GM21717 (cell line): ENCODE data around the gene S100B.
"Not testable (repeated sequence)": the region's sequence is repeated elsewhere in the genome, so short reads cannot be mapped to it uniquely, and the experiment has no call there.

ENCODE experiments used
- ATAC-seq: cut with Tn5 transposase; IDR thresholded peaks from one replicate; pipeline ENCODE4 v1.9.1; 2021; ENCODE audit warnings: mild to moderate bottlenecking, moderate library complexity; ENCODE audit not compliant: unreplicated experiment

The S100B gene

GRCh38 chr21:46604329-46604974 is 430 bp downstream of the S100B start:
- ATAC-seq, result no peak

GRCh38 chr21:46603228-46603627 is 1.7 kb downstream of the S100B start:
- no peak for ATAC-seq

GRCh38 chr21:46600978-46601377 is 3.9 kb downstream of the S100B start:
- no peak for ATAC-seq

GRCh38 chr21:46600305-46600704 is 4.6 kb downstream of the S100B start:
- ATAC-seq, result no peak

- ATAC-seq, result no peak
Measured at GRCh38 chr21:46598581-46599572, 6.0 kb downstream of the S100B start.

- ATAC-seq, result no peak
Measured at GRCh38 chr21:46597896-46598343, 7.0 kb downstream of the S100B start.

GRCh38 chr21:46597031-46597430 is 7.9 kb downstream of the S100B start:
- no peak for ATAC-seq

- ATAC-seq, result no peak
Measured at GRCh38 chr21:46596201-46596600, 8.7 kb downstream of the S100B start.

GRCh38 chr21:46594276-46594675 is 10.6 kb downstream of the S100B start:
- no peak for ATAC-seq

- ATAC-seq, result no peak
Measured at GRCh38 chr21:46585191-46585953, 19.5 kb downstream of the S100B start.

- ATAC-seq, result no peak
Measured at GRCh38 chr21:46581780-46582307, 23.0 kb downstream of the S100B start.

- not testable (repeated sequence) for ATAC-seq
Measured at GRCh38 chr21:46579394-46579793, 25.5 kb downstream of the S100B start.

- ATAC-seq, result not testable (repeated sequence)
Measured at GRCh38 chr21:46577786-46578185, 27.1 kb downstream of the S100B start.

GRCh38 chr21:46572850-46573249 is 32.0 kb downstream of the S100B start:
- ATAC-seq, result no peak

- ATAC-seq, result no peak
Measured at GRCh38 chr21:46570631-46571030, 34.3 kb downstream of the S100B start.

GRCh38 chr21:46570119-46570518 is 34.8 kb downstream of the S100B start:
- ATAC-seq, result no peak

- ATAC-seq, result no peak
Measured at GRCh38 chr21:46569081-46569480, 35.8 kb downstream of the S100B start.

- ATAC-seq, result no peak
Measured at GRCh38 chr21:46568562-46568961, 36.3 kb downstream of the S100B start.

GRCh38 chr21:46567348-46567747 is 37.5 kb downstream of the S100B start:
- no peak for ATAC-seq

GRCh38 chr21:46564391-46564790 is 40.5 kb downstream of the S100B start:
- no peak for ATAC-seq
